Measurements from ENCODE around the gene STAT3.
"Not testable (repeated sequence)": the region's sequence is repeated elsewhere in the genome, so short reads cannot be mapped to it uniquely, and the experiment has no call there.

Gene STAT3

DNA sequence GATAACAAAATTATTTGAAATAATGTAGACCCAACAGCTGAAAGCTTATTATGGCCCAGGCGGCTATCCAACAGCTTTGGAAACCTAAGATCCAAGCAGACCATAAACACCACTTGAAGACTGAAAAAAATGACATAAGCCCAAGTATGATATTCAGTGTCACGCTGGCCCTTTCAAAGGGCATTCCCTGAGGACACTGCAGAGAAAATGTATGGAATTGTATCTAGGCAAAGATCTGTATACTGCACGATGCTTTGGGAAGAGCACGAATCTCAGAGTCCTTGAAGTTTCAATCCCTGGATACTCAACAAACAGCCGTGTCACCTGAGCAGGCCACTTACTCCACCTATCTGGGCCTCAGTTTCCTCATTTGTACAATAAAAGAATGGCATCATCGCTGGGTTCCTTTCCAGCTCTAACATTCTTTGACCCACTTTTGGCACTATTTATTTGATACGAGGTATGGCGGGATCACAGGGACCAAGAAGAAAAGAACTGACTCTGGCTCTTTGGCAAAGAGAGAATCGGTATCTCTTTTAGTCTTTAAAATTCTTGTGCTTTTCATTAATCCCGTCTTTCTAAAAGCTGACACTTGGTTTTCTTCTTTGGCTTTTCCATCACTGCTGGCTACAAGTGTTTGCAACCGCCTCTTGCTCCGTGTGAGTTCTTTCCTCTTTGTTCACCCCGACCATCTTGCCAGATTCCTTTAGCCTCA is 113.3 kb downstream of the STAT3 start:
- no peak for DNase-seq

DNA sequence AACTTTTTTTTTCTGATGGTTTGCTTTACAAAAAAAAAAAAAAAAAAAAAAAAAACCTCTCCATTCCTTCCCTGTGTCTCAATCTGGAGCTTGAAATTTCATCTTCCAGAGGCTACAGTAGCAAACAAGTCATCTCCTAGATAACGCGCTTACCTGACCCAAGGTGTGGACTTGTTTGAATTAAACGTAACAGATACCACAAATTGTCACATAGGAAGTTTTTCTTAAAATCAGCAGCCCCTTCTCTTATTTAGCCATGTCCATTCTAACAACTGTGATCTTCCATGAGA is 114.0 kb downstream of the STAT3 start:
- no peak for DNase-seq

DNA sequence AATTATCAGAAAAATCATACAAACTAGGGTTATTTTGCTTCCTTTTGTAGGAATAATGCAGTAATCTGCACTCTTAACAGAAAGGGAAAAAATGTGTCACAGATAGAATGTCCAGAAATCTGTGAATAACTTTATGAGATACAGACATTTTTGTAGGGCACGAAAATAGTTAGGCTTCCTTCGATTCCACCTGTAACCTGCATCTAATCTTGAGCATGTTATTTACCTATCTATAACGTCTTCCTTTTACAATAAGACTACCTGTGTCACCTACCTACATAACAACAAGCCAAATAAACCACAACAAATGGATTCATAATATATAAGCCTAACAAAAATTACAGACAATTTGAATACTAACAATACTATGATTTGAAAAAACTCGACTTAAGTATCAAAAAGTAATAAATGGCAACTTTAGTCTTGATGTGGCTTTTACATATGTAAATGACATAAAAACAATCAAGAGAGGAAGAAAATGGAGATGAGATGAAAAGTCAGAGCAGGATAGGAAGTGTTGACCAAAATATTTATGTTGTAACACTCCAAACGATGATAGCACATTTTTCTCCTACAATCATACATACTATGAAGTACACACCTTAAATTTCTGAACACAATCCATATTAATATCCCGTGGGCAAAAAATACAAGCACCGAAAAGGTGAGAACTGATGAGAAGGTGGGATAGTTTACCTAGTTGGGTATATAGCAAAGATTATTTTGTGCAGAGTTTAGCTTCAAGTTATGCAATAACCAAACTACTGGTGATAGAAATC is 114.6 kb downstream of the STAT3 start:
- DNase-seq: no peak

DNA sequence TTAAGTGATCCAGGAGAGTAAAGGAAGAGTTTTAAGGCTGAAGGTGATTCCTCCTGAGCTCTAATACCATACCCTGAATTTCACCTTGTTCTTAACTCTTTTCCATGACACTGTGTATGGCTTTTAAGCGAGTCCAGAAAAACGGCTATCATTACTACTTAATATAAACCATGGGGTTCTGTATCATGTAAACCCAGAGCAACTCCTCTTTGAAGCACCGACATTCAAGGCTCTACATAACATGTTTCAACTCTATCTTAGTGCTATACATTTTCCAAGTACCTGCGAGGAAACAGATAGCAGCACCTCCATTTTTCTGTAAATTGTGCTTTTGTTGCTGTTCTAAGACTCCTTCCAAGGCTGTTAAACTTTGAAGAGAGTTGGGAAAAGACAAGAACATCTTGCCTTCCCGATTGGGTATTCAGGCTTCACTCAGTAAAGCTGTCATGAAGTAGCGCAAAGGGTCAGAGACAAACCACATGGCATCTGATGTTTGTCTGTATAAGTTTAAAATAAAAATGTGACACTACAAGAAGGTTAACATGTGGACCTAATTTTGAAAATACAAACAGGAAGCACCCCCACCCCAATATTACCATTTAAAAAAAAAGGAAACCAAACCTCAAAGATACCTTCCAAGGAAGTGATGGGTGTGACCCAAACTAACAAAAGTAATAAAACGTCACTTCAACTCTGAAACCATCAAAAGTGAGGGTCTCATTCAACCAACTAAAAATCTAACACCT is 115.9 kb downstream of the STAT3 start:
- DNase-seq: no peak

DNA sequence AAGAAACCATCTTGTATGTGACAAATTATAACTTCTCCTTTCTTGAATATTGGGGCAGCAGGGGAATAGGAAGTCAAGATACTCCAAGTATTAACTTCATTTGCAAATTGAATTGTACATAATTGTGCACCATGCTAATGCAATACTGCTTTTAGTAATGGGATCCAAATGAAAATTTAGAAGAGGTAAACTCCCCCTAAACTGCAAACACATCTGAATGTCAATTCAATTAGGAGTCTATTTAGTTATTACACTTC is 116.5 kb downstream of the STAT3 start:
- no peak for DNase-seq

DNA sequence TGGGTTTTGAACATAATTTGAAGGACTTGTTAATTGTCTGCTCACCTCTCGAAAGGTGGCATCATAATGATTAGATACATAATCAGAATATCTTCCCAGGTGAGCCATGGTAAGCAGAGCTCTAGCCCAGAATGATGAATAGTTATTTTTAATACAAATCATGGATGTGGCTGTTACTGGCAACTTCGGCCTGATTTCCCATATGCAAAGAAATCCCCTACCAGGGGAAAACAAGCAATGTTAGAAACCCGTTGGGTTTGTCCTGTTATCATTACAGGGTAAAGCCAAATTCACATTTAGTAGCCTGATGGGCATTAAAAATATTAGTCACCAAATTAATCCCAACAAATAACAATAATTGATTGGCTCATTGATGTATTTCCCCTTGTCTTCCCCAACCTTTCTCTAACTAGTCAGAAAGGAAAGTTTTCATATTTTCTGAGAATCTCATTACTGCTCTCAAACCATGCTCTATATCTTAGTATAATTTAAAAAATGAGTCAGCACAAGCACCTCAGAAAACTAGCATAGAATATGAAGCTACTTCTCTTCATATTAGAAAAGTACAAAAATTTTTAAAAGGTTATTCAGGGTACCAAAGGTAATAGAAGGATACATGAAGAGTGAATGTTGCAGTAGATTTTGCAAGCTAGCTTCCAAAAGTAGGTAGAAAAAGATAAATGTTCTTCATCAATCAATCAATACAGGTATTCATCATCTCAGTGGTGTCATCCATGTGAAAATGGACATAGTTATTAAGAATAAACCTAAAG is 117.0 kb downstream of the STAT3 start:
- no peak for DNase-seq

DNA sequence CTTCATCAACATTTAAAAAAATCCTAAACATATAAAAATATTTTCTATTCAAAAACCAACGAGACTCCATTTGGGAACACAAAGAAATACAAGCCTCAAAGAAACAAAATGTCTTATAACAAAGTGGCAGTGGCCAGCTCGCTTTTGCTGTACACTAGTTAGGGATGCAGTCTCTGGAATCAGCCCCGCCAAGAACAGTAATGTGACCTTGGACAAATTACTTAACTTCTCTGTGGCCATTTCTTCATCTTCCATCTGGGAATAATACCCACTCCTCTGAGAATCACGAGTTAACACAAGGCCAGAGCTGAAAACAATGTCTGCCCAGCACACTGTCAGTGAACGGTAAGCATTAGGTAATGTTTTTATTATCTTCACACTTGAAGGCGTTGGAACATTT is 117.6 kb downstream of the STAT3 start:
- DNase-seq: no peak

DNA sequence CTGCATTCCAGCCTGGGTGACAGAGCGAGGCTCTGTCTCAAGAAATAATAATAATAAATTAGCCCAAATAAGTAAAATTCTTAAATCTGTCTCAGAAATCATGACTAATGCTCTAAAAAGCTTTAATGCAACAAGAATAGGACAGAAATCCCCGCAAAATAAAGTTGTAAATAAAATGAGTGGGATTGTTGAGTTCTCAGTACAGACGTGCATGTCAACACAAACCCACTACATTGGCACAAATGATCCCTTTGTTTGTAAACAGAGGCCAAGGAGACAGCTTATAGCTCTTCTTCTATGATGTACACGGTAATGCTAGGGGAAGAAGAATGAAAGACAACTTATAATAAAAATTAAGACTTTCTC is 118.1 kb downstream of the STAT3 start:
- no peak for DNase-seq

DNA sequence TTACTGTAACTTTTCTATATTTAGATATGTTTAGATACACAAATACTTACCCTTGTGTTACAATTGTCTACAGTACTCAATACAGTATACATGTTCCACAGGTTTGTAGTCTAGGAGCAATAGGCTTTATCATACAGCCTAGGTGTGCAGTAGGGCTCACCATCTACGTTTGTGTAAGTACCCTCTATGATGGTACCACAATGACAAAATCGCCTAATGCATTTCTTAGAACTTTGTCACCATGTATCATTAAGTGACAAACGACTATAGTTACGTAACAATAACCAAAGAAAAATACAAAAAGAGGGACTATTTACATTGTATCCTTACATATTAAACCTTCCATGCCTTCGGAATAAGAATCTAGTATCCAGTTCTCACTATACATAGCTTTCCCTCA is 120.0 kb downstream of the STAT3 start:
- no peak for DNase-seq

DNA sequence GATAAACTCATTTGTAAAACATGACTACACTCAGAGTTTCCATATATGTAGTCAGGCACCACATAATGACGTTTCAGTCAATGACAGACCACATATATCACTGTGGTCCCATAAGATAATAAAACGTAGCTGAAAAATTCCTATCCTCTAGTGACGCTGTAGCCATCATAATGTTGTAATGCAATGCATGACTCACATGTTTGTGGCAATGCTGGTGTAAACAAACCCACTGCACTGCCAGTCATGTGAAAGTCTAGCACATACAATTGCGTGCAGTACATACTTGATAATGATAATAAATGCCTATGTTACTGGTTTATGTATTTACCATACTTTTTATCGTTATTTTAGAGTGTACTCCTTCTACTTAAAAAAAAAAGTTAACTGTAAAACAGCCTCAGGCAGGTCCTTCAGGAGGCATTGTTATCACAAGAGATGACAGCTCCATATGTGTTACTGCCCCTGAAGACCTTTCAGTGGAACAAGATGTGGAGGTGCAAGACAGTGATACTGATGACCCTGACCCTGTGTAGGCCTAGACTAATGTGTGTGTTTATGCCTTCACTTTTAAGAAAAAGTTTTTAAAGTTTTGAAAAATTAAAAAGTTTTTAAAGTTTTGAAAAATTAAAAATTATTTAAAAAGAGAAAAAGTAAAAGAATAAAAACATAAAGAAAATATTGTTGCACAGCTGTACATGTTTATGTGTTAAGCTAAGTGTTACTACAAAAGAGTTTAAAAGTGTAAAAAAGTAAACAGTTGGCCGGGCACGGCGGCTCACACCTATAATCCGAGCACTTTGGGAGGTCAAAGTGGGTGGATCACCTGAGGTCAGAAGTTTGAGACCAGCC is 121.1 kb downstream of the STAT3 start:
- DNase-seq: no peak

DNA sequence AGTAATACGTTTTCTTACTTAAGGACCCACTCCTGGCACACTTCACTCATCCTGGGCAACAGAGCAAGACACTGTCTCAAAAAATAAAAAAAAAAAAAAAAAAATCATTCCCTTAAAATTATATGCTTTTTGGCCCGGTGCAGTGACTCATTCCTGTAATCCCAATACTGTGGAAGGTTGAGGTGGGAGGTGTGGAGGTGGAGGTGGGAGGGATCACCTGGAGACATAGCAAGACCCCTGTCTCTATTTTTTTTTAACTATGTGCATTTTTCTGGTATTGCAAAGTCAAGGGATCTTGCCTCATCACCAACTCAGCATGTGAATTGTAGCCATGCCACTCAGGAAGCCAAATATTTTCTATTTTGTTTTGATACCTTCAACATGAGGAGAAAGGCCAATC is 121.8 kb downstream of the STAT3 start:
- DNase-seq: no peak

DNA sequence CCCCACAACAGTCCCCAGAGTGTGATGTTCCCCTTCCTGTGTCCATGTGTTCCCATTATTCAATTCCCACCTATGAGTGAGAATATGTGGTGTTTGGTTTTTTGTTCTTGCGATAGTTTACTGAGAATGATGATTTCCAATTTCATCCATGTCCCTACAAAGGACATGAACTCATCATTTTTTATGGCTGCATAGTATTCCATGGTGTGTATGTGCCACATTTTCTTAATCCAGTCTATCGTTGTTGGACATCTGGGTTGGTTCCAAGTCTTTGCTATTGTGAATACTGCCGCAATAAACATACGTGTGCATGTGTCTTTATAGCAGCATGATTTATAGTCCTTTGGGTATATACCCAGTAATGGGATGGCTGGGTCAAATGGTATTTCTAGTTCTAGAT is 123.9 kb downstream of the STAT3 start:
- not testable (repeated sequence) for DNase-seq
